Neural progenitor cell (in vitro differentiated cells): ENCODE results near the gene DUS1L.

Experiments
- CTCF ChIP-seq: fragments of 200-600 bp; sonication (generic); IDR thresholded peaks from 2 replicates; pipeline ENCODE4 v1.5.1; 2017; ENCODE audit warnings: antibody characterized with exemption, mild to moderate bottlenecking
- EZH2phosphoT487 ChIP-seq: fragments of 200-600 bp; sonication (generic); IDR thresholded peaks from 2 replicates; pipeline ENCODE4 v1.6.1; 2017; ENCODE audit warnings: antibody characterized with exemption

- TF ChIP-seq CTCF = no peak
- TF ChIP-seq EZH2phosphoT487 = no peak
These were observed 43.4 kb upstream of the DUS1L start for GRCh38 chr17:82108961-82109475.
